ENCODE results near the gene PLXND1.

Gene PLXND1

DNA sequence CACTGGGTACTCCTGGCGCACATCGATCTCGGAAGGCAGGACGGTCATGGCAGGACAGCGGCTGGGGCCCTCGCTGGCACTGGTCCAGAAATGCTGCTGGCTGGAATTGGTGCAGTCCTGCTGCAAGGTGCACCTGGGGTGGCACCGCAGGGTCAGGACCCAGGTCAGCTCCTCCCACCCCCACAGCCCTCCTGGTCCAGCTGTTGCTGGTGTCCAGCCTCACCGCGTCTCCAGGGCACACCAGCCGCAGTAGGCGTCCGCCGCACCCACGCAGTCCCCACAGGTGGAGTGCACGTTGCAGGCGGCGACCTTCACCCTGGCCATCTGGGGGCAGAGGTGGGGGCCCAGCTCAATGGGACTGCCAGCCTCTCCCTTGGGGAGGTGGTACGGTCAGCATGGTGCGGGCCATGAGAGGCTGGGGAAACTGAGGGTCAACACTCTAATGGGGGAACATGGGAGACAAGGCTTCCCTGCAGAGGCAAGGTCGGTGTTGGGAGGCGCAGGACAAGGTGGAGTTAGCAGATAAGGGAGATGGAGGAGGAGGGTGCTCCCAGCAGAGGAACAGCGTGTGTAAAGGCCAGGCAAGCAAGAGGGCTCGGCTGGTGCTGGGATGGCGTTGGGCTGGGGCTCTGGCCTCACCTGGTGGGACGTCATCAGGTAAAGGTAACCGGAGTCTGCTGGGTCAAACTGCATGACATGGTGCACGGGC lies 20.4 kb downstream of the PLXND1 start:
- FAIRE-seq (no peak), DNase-seq (ENCODE audit: low spot score) (no peak)

DNA sequence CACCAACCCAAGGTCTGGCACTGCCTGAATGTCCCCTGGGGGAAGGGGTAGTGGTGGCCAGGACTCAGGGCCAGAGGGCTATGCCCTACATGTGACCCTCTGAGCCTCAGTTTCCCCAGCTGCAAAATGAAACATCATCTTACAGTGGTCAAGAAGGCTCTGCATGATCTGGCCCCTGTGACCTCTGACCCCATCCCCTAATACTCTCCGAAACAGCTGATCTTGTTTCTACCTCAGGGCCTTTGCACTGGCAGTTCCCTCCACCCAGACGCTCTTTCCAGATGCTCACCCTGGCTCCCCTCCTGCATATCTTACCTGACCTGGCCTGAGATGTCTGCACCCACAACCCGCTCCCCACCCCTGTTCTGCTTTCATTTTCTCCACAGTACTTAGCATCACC lies 21.8 kb downstream of the PLXND1 start:
- FAIRE-seq (no peak), DNase-seq (ENCODE audit: low spot score) (no peak)

DNA sequence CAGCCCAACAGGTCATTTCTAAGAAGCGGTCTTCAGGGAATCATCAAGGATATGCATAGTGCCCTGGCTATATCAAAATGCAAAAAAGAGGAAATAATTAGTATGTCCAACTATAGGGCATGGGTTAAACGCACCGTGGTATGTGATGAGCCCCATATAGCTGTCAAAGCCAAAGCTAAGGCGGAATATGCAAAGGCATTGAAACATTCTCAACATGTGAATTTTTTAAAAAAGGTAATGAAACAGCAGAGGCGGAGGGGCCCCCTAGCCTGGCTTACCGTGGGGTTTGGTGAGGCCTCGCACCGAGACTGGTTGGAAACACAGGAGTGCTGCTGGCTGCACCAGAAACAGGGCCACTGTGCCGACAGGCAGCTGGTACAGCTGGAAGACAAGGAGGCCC lies 23.2 kb downstream of the PLXND1 start:
- FAIRE-seq = no peak
- DNase-seq (ENCODE audit: low spot score) = no peak

DNA sequence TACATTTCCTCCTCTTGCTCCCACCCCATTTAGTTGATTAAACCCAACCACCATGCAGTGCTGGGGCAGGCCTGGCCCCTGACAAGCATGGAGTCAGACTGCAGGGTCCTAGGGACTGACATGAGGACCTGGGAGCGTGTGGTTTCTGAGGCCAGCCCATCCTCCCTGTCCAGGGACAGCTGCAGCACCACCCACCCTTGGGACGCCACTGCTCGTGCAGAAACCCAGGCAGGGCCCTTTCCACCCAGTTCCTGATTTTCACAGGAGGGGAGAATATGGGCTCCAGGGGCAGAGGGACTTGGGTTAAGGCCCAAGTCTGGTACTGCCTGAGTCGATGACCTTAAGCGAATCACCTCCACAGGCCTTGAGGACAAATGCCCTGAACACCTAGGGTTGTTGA lies 23.7 kb downstream of the PLXND1 start:
- no peak for DNase-seq (ENCODE audit: low spot score)
- no peak for FAIRE-seq

DNA sequence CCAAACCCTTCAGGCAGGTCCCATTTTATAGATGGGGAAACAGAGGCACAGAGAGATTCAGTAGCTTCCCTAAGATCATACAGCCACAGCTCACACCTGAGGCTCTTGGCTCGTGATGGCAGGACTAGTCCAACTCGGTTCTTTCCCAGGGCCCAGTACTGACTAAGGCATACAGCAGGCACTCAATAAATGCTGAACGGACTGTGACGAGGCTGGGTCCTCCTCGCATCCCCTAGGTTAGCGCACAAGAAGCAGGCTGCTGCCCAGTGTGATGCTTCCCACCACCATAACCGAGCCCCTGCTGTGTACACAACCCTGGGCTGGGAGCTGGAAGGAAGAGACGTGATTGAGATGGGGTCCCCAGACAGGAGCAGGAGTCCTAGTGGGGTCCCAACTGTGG lies 24.9 kb downstream of the PLXND1 start:
- no peak for FAIRE-seq
- no peak for DNase-seq (ENCODE audit: low spot score)

DNA sequence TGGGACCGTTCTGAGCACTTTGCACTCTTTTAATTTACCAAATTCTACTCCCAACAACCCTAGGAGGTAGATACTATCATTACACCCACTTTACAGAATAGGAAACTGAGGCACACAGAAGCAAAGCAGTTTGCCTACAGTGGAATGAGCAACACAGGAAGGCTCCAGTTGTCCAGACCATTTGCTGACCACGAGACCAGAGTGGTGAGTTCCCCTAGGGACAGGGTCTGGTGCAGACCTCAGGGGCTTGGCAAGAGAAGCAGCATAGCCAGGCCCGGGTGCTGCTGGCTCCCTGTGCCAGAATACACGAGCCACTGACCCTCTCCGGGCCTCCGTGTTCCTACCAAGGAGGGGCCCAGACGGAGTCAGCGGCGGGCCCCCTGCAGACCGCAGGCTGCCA lies 26.5 kb downstream of the PLXND1 start:
- no peak for DNase-seq (ENCODE audit: low spot score)
- FAIRE-seq = no peak

DNA sequence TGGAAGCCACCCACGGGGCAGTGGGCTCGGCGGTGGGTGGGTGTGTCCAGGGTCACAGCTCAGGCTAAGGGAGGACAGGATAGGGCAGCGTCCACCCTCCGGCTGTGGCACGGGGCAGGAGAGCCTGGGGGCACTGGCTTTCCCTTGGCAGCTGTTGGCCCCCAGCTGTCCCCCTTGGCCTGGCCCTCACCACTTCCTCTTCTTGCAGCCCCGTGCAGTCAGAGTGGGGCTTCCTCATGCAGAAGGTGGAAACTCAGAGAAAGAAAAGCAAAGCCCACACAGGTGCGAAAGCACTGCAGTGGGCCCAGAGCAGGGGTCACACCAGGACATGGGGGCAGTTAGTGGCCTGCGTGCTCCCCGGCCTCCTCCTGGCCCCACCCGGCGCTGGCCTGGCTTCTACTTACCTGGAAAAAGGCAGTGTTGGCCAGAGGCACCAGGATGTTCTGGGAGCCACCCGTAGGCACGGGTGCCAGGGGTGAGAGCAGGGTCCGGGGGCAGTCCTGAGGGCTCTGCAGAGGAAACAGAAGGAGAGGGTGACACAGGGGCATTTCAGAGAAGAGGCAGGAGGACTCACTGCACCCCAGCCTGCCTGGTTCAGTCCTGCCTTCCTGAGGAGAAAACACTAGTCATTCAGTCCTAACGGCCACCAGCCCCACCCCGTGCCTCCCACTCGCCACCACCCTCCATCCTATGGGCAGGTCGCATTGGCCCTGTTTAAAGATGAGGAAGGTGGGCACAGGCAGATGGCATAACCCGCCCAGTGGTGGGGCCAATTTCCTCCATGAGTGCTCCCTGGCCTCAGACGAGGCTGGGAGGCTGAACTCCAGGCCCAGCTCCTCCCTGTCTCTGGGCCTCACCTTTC lies 28.3 kb downstream of the PLXND1 start:
- no peak for FAIRE-seq
- no peak for DNase-seq (ENCODE audit: low spot score)

DNA sequence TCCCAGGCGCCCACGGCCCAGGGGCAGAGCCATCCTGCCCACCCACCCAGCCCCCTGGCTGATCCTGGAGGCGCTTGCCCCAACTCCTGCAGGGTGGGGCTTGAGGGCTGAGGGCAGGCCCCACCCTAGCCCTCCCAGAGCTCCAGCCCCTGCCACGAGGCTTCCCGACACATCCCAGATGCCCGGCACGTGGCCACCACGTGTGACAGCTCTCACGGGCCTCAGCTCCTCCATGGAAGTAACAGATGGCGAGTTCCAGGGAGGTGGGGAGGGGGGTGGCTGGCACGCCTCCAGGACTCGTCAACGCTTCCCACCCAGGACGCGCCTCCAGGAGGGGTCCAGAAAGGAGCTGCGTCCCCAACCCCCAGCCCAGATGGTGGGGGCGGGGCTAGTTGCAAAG lies 29.1 kb downstream of the PLXND1 start:
- FAIRE-seq = no peak
- no peak for DNase-seq (ENCODE audit: low spot score)

DNA sequence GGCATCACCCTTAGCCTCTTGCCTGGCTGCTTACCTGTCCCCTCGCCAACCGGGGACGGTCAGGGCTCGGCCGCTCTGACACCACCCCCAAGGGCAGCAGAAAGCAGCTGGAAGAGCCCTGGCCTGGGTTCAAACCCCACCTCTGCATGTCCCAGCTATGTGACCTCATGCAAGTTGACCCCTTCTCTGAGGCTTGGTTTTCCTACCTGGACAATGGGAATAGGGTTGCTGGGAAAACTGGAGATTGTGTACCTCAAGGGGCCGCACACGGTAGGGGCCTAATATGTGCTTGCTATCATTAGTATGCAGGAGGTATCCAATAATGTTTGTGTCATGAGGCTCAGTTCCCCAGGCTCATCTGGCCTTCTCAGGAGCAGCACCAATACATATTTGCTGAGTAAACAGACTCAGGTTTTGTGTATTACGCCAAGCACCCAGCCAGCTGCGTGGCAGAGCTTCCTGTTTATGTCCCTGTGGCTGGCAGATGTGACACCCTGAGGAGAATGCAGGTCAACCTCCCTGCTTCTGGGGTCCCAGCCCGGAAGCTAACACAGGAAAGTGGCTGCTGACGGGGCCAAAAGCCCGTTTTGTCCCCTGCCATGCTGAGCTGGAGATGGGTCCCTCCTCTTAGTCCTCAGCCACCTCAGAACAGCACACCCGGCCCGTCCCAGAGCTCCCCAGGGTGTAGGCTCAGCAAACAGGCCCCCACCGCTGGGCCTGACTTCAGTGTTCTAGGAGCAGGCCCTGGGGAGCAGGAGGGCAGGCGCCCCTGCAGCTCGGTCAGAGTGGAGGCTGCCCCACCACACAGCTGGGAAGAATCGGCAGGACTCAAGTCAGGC lies 29.7 kb downstream of the PLXND1 start:
- no peak for FAIRE-seq
- no peak for DNase-seq (ENCODE audit: low spot score)

DNA sequence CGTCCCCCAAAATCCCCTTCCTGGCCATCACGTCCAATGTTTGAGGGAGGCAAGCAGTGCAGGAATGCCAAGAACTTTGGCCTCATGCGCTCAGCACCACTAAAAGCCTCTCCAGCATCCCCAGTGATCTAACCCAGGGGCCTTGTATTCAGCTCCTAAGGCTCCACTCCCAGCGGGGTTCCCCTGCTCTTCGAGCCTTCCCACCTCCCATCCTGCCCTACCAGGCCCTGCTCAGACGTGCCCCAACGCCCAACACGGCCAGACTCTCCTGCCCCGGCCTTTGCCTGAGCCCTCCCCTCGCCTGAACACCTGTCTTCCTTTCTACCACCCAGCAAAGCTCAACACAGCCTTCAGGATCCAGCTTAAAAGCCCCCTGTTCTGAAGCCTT lies 30.5 kb downstream of the PLXND1 start:
- no peak for FAIRE-seq
- DNase-seq (ENCODE audit: low spot score) = no peak

DNA sequence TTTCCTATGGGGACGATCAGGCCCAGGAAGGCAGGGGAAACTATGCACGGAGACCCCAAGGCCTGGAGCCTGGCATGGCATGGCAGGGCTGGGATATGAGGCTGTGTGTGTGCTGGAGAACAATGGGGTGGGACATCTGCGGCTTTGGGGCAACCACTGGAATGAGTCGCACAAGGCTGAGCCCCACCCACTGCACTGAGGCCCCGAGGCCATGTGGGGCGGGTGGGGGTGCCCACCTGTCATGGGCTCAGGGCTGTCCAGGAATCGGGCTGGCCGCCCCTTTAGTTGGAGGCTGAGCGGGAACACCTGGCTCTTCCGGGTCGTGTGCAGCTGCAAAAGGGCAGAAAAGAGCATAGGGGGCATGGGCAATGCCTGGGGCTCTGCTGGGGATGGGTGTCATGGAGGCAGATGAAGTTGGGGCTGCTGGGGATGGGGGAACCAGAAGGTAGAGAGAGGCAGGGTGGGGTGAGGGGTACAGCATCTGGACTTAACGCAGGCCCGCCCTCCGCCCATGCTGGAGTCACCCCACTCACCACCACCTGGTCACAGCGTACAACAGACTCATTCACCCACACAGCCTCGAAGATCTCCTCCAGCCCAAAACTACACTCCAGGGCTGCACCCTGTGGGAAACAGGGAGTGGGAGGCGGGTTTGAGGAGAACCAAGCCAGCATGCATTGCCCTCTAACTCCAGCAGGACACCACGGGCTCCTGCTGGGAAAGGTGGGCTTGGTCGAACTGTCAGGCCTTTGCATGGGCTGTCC lies 31.1 kb downstream of the PLXND1 start:
- no peak for FAIRE-seq
- no peak for DNase-seq (ENCODE audit: low spot score)

DNA sequence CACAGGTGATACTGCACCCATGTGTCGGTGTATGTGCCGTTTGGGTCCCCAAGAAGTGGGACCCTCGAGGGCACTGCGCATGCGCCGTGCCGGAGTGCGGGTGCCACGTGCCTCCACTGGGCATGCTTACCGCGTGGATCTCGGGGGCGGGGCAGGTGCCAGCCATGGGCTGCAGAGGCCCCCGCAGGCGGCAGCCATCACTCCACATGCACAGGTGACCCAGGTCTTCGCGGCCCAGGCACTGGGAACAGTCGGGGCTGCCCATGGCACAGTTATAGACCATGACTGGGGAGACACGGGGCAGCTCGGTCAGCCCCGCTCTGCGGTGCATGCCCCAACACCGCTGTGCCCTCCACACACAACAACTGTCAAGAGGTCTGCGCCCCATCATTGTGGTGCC lies 32.3 kb downstream of the PLXND1 start:
- FAIRE-seq (no peak), DNase-seq (ENCODE audit: low spot score) (no peak)

DNA sequence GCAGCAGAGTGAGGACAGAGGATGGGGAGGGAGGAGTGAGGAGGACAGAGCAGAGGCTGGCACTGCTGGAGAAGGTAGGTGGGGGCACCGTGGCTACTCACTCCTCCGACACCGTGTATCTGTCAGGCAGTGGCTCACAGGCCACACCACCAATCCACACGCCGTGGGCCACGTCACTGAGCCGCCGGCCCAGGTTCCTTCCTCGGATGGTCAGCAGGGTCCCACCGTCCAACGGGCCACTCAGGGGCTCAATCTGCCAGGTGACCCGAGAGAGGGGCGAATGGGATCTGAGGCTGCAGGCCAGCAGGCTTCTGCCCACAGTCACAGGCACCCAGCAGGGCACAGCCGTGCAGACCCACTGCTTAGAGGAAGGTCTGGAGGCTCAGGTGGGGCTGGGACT lies 33.0 kb downstream of the PLXND1 start:
- no peak for FAIRE-seq
- DNase-seq (ENCODE audit: low spot score) = no peak

DNA sequence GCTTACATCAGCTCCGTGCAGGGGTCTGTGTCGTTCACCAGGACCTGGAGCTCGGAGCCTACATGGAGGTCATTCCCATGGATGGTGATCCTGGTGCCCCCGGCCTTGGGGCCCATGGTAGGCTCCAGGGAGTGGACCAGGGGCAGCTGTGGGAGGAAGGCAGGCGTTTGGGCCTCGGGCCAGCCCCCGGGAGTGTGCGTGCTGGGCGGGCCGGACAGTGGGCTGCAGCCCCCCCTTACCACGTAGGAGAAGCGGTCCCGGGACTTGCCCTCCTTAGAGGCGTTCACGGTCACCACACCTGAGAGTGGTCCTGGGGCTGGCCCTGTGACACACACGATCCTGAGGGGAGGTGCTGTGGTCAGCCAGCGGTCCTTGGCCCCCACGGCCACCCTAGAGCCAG lies 33.9 kb downstream of the PLXND1 start:
- FAIRE-seq (no peak), DNase-seq (ENCODE audit: low spot score) (no peak)

DNA sequence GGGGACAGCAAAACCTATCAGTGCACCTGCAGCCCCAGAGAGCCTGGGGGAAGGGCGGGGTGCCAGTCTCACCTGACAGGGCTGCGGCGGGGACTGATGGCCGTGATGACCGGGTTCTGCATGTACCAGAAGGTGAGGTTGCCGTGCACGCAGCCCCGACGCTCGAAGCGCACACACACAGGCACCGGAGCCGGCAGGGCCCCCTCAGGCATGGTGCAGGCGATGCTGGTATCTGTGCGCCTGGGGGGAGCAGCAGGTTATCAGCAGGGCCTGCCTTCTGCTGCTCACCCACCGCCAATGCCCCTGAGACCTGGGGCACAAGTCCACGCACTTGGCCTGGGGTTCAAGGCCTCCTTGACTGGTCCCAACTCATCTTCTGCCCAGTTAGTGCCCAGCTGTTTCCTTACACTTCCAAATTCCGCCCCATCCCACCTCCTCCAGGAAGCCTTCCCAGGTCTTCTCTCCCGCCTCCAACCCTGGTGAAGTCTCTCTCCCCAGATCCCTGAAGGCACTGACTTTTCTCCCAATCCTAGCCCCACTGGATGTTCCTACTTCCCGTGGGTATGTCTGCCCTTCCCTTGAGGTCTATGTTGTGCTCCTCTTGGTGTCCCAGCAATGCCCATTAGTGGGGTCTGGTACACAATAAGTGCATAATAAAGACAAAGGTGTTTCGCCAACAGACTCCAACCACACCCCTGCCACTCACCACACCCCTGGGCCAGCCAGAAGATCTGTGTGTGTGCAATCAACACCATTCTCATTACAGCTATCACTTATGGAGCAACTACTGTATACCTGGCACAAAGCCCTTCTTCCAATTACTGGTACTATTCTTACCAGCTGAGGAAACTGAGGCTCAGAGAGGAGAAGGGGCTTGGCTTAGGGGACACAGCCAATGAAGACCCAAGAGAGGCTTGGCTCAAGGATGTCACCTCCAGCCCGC lies 34.6 kb downstream of the PLXND1 start:
- FAIRE-seq (no peak), DNase-seq (ENCODE audit: low spot score) (no peak)

DNA sequence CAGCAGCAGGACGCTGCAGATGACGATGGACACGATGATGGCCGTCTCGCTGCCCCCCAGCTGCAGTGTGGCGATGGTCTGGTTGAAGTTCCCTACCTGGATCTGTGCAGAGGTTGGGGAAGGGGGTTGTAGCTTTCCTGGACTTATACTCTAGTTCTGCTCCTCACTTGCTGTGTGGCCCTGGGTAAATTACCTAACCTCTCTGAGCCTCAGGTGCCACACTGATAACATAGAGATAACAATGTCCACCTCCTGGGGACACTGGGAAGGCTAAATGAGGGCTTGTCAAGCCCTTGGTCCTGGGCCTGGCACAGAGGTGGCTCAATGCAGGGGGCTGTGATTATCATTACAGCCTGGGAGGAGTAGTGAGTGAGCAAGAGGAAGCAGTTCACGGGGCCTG lies 36.6 kb downstream of the PLXND1 start:
- FAIRE-seq (no peak), DNase-seq (ENCODE audit: low spot score) (no peak)

DNA sequence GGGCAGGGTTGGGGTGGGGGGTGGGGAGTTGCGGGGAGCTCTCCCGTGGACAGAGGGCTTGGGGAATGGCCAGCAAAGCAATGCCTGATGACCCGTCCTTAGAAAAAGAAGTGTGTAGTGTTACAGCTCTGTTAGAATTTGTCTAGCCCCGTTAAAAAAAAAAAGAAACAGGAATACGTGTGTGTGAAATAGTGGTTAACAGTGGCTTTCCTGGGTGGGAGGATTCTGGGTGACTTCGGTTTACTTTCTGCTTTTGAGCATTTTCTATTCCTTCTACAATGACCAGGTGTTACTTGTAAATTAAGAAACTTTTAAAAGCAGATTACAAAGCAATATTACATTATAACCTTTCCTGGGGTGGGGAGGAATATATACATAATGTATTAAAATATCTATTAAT lies 38.5 kb downstream of the PLXND1 start:
- FAIRE-seq (no peak), DNase-seq (ENCODE audit: low spot score) (no peak)

DNA sequence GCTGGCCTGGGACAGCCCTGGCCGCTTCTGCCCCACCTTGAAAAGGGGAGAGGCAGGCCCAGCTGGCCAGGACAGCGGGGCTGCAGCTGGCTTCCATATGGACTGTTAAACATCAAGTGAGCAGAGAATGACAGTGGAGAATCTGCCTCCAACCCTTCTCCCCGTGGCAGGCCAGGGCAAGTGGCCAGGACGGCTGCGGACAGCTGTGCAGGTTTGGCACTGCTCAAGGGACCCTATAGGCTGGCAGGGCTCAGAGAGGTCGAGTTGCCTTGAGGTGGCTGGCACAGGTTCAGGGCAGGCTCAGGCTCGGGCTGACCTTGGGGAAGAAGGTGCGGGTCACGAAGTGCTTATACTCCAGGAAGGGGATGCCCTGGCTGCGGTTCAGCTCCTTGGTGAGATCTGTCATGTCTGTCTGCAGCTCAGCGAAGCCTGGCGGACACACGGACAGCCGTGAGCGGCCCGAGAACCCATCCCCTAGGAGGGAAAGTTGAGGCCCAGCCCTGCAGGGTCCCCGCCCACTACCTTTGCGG lies 39.2 kb downstream of the PLXND1 start:
- DNase-seq (ENCODE audit: low spot score) = no peak
- FAIRE-seq = no peak

DNA sequence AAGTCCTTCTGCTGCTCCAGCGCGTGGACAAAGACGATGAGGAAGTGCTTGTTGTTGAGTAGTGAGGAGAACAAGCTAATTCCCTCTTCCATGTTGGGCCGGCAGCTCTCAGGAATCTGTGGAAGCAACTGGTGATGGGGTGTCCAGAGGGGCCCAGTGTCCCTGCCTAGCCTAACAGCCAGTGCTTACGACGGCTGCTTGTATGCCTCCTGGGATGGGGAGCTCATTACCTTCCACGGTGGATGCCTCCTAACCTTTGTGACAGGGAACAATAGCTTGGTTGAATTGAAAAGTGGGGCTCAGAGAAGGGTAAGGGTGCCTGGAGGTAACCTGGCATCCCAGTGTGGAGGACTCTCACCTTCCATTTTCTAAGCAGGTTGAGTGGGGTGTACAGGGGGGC lies 40.6 kb downstream of the PLXND1 start:
- DNase-seq (ENCODE audit: low spot score) (no peak), FAIRE-seq (no peak)
